Chondrocyte (in vitro differentiated cells): ENCODE data around the gene CCR9. TPM values are rescaled to one million over a fixed set of nuclear protein-coding genes. Genes with fewer than 3 reads are reported as not detected.

ENCODE experiments used
- DNase-seq: peaks from one replicate; pipeline ENCODE4 v3.0.0; 2021; ENCODE audit warnings: mixed read lengths, low spot score
- H3K27ac Mint-ChIP-seq: one replicate; pipeline ENCODE4 v1.8.0; 2021; ENCODE audit warnings: mild to moderate bottlenecking, moderate library complexity, mixed read lengths; ENCODE audit not compliant: unreplicated experiment
- H3K27me3 Mint-ChIP-seq: 2 replicates; pipeline ENCODE4 v1.8.0; 2021; ENCODE audit warnings: low read depth, mixed read lengths
- H3K36me3 Mint-ChIP-seq: 2 replicates; pipeline ENCODE4 v1.8.0; 2021; ENCODE audit warnings: low read depth, mixed read lengths
- H3K4me1 Mint-ChIP-seq: 2 replicates; pipeline ENCODE4 v1.8.0; 2021; ENCODE audit warnings: low read depth, mild to moderate bottlenecking, mixed read lengths
- H3K4me3 Mint-ChIP-seq: one replicate; pipeline ENCODE4 v1.8.0; 2021; ENCODE audit warnings: mild to moderate bottlenecking, moderate library complexity, mixed read lengths; ENCODE audit not compliant: unreplicated experiment
- H3K9me3 Mint-ChIP-seq: 2 replicates; pipeline ENCODE4 v1.8.0; 2021; ENCODE audit warnings: low read depth, mixed read lengths
- CTCF ChIP-seq: fragments of 200-600 bp; sonication (generic); IDR thresholded peaks from 2 replicates; pipeline ENCODE4 v1.5.0; 2021; ENCODE audit warnings: antibody characterized with exemption, mild to moderate bottlenecking, moderate library complexity
- total RNA-seq: library from RNA; stranded (reverse); gene quantifications from 3 replicates; pipeline ENCODE4 v1.2.1, GENCODE V29; 2021

Gene CCR9
- total RNA-seq, 1 donor from 2014 or later = not detected

- no peak overlapping the region for H3K4me3 Mint-ChIP-seq
- DNase-seq = no peak
- peaks cover 6% of the 10 kb centered on the region for H3K4me1 Mint-ChIP-seq
- no peaks in the 10 kb centered on the region for H3K9me3 Mint-ChIP-seq
- TF ChIP-seq CTCF = no peak
- H3K27me3 Mint-ChIP-seq = no peaks in the 10 kb centered on the region
- H3K36me3 Mint-ChIP-seq = peaks cover 42% of the 10 kb centered on the region
- no peak overlapping the region for H3K27ac Mint-ChIP-seq
Observed at GRCh38 chr3:45951946-45952345, 65.6 kb downstream of the CCR9 start.

GRCh38 chr3:45952456-45952855, 66.1 kb downstream of the CCR9 start:
- Mint-ChIP-seq H3K36me3 (peaks cover 42% of the 10 kb centered on the region), H3K27me3 (no peaks in the 10 kb centered on the region), H3K4me3 (no peak overlapping the region), H3K9me3 (no peaks in the 10 kb centered on the region), H3K27ac (no peak overlapping the region), H3K4me1 (peaks cover 6% of the 10 kb centered on the region)
- TF ChIP-seq CTCF = no peak
- DNase-seq = no peak

Other genes starting within 250 kb of the CCR9 start
- gene SACM1L, start 197.1 kb upstream of the CCR9 start, total RNA-seq = 34.2 to 44.1 TPM (median 34.5 TPM) in 3 replicates
- gene SLC6A20, start 90.0 kb upstream of the CCR9 start, total RNA-seq = not detected in 3 replicates
- 15.8 to 20.2 TPM (median 18.1 TPM) in 3 replicates for gene LZTFL1, start 44.4 kb upstream of the CCR9 start, total RNA-seq
- gene CXCR6, start 56.9 kb downstream of the CCR9 start, total RNA-seq = not detected in 3 replicates
- gene FYCO1, start 109.3 kb downstream of the CCR9 start, total RNA-seq = 28.1 to 32.3 TPM (median 31.6 TPM) in 3 replicates
- gene XCR1, start 140.9 kb downstream of the CCR9 start, total RNA-seq = not detected in 3 replicates